ENCODE results near the gene EPHA3.

The EPHA3 gene

DNA sequence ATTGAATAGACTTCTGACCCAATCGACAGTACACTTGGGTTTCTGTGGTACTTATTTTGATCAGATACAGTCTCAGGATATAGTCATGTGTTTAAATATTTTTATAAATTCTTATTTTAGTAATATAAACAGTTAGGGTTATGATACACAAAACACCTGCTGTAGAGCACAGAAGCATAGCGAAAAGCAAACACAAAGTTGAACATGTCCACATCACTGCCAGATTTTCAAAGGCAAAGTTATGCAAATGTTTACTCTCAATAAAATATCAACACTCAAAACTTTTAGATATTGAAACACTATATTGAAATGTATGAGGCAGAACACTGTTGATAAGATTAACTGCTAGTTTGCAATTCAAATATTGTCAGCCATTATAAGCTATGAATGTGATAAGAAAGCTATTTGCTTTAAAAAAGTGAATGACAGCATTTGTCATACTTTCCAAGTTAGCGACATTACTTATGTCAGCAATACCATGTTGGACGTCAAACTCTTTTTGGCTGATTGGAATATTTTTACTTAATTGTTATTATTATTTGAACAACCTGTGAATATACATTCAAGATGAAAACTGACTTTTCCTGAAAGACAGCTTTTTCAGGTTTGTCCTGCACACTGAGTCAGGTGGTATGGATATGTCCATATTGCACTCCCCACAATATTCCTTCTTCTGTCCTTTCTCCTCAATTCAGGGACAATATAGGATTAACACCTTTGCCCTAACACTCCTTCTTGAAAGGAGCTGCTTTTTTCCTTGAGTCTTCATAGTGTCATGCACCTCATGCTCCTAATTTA is 367.1 kb downstream of the EPHA3 start:
- DNase-seq = no peak

DNA sequence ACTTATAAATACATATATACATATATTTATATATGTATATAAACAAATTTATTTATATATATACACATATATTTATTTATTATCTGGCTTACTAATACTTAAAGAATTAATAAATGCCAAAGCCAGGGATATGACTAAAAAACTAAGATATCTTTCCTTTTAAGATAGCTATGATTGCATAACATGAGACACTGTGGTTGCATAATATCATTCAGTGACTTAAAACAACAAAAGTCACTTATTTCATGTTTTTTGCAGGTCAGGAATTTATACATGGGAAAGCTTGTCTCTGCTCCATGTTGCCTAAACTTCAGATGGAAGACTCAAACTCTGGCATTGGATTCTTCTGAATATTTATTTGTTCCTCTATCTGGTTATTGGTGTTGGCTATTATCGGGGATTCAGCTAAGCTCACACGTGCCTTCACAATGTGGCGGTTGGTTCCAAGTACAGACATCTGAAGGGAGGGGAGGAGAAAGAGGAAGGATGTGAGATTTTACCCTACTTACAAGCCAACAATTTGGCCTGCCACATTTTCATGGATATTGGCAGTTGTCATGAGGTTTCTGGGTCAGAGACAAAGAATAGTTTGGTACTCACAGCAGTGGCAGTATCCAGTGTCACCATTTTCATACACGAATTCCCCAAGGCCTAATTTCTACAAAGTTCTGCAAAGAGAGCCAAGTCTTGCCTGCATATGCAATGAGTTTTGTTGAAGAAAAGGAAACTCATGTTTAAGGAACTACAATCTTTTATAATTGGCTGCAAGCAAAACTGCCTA is 381.6 kb downstream of the EPHA3 start:
- DNase-seq = no peak

DNA sequence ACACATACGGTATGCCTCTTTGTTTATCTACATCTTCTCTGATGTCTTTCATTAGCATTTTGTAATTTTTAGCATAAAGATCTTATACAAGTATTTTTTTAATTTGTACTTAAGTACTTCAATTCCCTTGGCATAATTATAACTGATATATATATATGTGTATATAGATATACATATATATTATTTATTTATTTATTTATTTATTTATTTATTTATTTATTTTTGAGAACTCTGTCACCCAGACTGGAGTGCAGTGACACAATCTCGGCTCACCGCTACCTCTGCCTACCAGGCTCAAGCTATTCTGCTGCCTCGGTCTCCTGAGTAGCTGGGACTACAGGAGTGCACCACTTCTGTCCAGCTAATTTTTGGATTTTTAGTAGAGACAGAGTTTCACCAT is 382.7 kb downstream of the EPHA3 start:
- DNase-seq = no peak

DNA sequence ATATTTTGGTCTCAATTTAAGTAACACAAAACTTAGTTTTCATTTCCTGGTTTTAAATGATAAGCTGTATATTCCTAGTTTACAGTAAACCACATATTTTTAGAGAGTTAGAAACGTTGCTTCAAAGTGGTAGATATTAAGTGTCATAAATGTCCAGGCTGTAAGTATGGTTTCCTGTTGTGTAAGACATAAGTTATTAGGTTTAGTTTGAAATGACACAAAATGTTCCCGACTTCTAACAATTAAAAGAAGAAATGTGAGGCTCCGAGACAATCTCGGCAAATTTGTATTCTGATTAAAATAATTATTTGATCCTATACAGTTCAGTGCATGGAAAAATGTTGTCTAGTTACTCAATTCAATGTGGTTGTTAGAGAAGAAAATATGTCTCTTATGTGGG is 387.3 kb downstream of the EPHA3 start:
- no peak for DNase-seq

DNA sequence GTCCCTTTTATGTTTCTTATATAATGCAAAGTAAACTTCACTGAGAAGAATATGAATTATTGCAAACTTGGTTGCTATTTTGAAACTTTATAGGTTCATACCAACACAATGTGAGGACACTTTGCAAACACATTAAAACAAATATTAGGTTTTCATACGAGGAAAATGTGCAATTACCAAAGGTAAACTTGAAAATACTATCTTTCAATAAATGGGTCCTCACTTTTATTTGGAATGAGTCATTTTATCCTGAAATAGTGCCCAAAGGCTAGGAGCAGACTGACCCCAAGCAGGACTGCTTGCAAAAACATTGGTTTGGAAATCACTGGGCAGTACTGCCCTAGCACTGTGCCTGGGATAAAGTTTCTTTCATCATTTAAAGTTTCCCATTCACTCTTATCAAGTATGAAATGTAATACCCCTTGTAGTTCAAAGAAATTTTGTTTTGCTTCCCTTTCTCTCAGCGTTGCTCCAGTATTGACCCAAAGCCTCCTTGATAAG is 396.5 kb downstream of the EPHA3 start:
- no peak for DNase-seq

DNA sequence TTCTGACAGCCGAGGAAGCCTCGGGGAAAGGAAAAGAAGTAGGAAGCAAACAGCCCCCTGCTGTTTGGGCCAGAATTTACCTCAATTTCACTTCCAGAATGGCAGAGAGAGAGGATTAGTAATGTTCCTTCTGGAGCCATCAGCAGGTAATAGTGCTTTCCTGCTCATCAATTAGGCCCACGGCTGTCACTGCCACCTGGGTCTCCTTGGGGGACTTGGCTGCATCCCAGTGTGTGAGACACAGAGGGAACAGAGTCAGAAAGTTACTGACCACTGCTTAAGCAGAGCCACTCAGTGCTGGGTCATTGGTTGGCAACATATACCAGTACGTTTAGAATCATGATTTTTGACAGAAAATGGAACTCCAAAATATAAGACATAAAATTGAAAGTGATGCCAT is 397.0 kb downstream of the EPHA3 start:
- no peak for DNase-seq

DNA sequence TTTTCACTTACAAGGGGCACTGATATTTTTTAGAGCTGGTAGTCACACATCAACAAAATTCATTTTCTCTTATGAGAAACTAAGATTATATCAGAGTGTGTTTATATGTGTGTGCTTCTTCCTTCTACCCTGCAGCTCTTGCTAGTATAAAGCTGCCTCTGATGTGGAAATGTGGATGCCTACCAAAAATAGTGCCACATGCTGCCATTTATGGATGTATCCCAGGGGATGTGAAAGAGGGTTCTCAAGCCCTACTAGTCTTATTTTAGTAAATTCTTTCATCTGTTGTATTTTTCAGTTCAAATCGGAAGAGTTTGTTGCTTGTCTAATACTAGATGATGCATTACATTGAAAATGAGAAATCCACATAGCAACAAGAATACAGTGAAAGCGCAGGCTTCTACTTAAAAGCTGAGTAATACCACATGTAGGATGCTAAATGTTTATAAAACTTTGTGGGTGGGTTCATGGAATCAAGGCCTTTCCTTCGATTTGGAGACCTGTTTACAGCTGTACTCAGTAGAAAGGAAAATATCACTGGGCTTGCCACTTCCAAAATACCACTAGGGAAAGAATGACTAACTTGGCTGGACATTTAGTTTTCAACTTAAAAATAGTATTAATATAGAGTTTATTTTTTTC is 399.2 kb downstream of the EPHA3 start:
- DNase-seq = no peak

DNA sequence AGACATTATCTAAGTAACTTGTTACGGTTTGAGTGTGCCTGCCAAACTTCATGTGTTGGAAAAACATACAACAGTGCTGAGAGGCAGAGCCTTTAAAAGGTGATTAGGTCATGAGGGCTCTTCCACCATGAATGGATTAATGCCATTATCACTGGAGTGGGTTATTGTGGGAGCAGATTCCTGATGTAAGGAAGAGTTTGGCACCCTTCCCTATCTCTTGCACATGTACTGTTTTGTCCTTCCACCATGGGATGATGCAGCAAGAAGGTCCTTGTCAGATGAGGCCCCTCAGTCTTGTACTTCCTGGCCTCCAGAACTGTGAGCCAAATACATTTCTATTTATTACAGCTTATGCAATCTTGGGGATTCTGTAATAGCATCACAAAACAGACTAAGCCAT is 413.9 kb downstream of the EPHA3 start:
- DNase-seq = no peak

DNA sequence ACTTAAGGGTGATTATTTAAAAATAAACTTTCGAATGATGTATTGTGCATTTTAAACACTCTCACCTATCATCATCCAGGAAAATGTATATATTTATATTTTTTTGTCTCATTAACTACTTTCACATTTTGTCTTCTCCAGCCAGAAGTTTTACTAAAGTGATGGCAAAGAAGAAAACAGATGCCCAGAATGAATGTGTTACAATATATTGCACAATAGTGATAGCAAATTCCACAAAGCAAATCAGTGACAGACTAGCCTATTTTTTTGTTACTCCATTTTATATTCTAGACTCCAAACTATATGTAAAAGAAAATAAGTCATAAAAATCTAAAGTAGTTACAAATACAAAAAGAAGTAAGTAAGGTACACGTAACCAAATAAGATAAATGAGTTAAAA is 414.7 kb downstream of the EPHA3 start:
- DNase-seq = no peak

DNA sequence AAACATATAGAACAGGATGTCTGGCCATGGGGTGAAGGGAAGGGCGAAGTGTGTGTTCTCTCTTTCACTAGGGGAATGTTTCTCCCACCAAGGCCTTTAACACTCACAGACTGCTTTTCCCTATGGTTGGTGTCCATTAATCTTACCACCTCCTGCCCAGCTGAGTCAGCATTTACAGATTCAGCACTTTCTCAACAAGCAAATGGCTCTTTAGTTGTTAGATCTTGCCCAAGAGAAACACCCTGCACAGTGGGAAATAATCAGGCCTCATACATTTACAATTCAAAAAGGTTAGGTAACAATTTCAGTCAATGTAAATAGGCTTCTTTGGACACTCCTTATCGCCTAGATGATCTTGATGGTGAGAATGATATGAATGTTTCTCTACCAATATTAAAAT is 418.2 kb downstream of the EPHA3 start:
- no peak for DNase-seq

DNA sequence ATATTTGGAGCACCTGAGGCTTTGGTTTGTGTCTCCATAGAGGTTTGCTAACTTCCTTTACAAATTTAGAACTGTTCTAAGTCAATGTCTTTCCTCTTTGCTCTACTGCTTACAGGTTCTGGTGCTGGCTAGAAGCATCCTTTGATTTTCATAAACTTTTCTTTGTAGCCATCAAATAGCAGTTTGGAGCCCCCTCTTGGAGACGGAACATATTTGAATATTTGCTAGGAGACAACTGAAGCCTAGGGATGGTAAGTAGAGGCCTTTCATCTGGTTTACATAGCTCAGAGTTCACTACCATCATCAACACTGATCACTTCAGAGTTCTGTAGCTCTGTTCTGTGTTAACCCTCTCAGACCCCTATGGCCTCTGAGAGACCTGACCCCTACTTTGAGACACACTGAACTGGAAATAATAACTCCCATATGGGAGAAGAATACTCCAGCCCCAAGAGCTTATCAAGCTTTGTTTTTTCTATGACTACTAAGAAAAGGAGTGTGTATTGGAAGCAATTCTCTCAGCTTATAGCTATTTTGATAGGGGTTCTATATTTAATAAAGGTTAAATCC is 420.4 kb downstream of the EPHA3 start:
- DNase-seq = no peak

All from CD4-positive, alpha-beta T cell treated with Interferon gamma for 1 hour (primary cell).